B cell (primary cell): ENCODE results near the gene HERC2.

ENCODE experiments used
- CTCF ChIP-seq: fragments of 200-600 bp; IDR thresholded peaks from one replicate; pipeline ENCODE4 v1.8.0; 2022; ENCODE audit warnings: antibody characterized with exemption, mild to moderate bottlenecking
- EZH2 ChIP-seq: IDR thresholded peaks from 2 replicates; pipeline ENCODE4 v1.6.1; 2012; ENCODE audit warnings: borderline replicate concordance, low read depth, mild to moderate bottlenecking, moderate library complexity, low read length; ENCODE audit not compliant: insufficient read depth, poor library complexity, severe bottlenecking

- TF ChIP-seq CTCF (no peak), EZH2 (no peak)
Measured at GRCh38 chr15:28114114-28114455, 207.9 kb downstream of the HERC2 start.
